B cell (primary cell): ENCODE measurements around the gene STON2.

Experiments used
- EZH2 ChIP-seq: IDR thresholded peaks from 2 replicates; pipeline ENCODE4 v1.6.1; 2012; ENCODE audit warnings: borderline replicate concordance, low read depth, mild to moderate bottlenecking, moderate library complexity, low read length; ENCODE audit not compliant: insufficient read depth, poor library complexity, severe bottlenecking
- TF ChIP-seq, protein P1 (sequence below): fragments of 200-600 bp; IDR thresholded peaks from one replicate; pipeline ENCODE4 v1.8.0; 2022; ENCODE audit warnings: antibody characterized with exemption, mild to moderate bottlenecking

DNA sequence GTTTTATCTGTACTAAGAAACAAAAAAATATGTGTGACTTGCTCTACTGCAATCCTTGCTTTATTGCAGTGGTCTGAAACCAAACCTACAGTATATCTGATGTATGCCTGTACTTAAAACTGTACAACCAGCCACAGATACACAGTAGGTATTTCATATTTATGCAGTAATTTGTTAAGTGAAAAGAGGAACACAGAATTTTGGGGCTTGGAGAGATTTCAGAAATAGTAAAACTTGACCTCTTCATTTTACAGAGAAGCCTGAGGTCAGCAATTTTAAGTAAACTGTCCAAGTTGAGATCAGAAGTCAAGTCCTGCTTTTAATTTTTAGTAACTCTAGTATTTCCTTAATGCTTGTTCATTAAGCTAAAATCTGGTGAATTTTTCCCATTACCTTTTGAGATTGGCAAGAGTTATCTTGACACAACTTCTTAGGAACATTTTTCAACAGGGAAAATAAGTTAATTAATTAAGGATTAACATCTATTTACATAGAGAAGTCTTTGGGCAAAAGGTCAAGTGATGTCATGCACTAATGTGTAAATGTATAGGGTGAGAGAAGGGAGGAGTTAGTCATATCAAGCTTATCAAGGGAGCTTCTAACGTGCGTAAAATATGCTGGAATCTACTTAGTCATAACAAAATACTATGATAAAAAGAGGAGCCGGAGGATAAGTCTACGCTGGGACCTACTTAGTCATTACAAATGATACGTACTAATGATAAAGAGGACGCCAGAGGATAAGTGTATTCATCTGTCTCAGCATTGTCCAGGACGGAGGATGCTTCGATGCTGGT, 113.4 kb downstream of the STON2 start:
- TF ChIP-seq, protein P1, sequence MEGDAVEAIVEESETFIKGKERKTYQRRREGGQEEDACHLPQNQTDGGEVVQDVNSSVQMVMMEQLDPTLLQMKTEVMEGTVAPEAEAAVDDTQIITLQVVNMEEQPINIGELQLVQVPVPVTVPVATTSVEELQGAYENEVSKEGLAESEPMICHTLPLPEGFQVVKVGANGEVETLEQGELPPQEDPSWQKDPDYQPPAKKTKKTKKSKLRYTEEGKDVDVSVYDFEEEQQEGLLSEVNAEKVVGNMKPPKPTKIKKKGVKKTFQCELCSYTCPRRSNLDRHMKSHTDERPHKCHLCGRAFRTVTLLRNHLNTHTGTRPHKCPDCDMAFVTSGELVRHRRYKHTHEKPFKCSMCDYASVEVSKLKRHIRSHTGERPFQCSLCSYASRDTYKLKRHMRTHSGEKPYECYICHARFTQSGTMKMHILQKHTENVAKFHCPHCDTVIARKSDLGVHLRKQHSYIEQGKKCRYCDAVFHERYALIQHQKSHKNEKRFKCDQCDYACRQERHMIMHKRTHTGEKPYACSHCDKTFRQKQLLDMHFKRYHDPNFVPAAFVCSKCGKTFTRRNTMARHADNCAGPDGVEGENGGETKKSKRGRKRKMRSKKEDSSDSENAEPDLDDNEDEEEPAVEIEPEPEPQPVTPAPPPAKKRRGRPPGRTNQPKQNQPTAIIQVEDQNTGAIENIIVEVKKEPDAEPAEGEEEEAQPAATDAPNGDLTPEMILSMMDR: no peak
- TF ChIP-seq EZH2: no peak
